ENCODE results near the gene MORN4.

DNA sequence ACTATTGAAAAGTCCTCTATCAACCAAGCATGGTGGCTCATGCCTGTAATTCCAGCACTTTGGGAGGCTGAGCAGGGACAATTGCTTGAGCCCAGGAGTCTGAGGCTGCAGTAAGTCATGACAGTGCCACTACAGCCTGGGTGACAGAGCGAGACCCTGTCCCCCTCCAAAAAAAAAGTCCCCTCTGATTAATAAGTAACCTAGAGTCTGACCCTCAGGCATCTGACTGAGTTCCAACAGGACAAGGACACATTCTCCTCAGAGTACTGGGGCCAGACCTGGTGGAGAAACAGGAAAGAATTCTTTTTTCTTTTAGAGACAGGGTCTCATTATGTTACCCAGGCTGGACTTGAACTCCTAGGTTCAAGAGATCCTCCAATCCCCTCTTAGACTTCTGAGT, 10.0 kb downstream of the MORN4 start:
- TF ChIP-seq ZNF274 (CRISPR knock-in tag; IDR thresholded peaks at IDR 0.05): no peak
- no peak for TF ChIP-seq RAD21 (CRISPR knock-in tag; IDR thresholded peaks at IDR 0.05)
- TF ChIP-seq POLR2AphosphoS2 (IDR thresholded peaks at IDR 0.05; ENCODE audit: low read depth, low read length): no peak
- TF ChIP-seq ZNF672 (CRISPR knock-in tag; IDR thresholded peaks at IDR 0.05): no peak
- TF ChIP-seq ZNF569 (CRISPR knock-in tag; IDR thresholded peaks at IDR 0.05; ENCODE audit: borderline replicate concordance): no peak
- TF ChIP-seq ISX (CRISPR knock-in tag; conservative IDR thresholded peaks at IDR 0.05): no peak
- TF ChIP-seq ZNF335 (CRISPR knock-in tag; IDR thresholded peaks at IDR 0.05): no peak
- TF ChIP-seq MAX (IDR thresholded peaks at IDR 0.05): no peak
- TF ChIP-seq EHMT2 (IDR thresholded peaks at IDR 0.05; ENCODE audit: borderline replicate concordance, low read depth, low read length): no peak
- no peak for TF ChIP-seq MYC (CRISPR knock-in tag; IDR thresholded peaks at IDR 0.05; ENCODE audit: borderline replicate concordance)

All from HepG2 (cell line).